ENCODE results near the gene SOCS6. TPM values are rescaled to one million over a fixed set of nuclear protein-coding genes. Genes with fewer than 3 reads are reported as not detected.
"Not testable (repeated sequence)": the region's sequence is repeated elsewhere in the genome, so short reads cannot be mapped to it uniquely, and the experiment has no call there.

SOCS6 gene, protein sequence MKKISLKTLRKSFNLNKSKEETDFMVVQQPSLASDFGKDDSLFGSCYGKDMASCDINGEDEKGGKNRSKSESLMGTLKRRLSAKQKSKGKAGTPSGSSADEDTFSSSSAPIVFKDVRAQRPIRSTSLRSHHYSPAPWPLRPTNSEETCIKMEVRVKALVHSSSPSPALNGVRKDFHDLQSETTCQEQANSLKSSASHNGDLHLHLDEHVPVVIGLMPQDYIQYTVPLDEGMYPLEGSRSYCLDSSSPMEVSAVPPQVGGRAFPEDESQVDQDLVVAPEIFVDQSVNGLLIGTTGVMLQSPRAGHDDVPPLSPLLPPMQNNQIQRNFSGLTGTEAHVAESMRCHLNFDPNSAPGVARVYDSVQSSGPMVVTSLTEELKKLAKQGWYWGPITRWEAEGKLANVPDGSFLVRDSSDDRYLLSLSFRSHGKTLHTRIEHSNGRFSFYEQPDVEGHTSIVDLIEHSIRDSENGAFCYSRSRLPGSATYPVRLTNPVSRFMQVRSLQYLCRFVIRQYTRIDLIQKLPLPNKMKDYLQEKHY
- total RNA-seq = 21.2 TPM

- peak; percentile 69 for ATAC-seq
These were observed at the start of gene SOCS6 for GRCh38 chr18:70288851-70289328. Gene SOCS6 (plus strand): TSS chr18:70289045. CDS start chr18:70324669, 35,624 bp downstream.

GRCh38 chr18:70243131-70243929 is 45.5 kb upstream of the SOCS6 start:
- peak; percentile 93 for ATAC-seq

GRCh38 chr18:70246061-70246466 is 42.8 kb upstream of the SOCS6 start:
- no peak for ATAC-seq

DNA sequence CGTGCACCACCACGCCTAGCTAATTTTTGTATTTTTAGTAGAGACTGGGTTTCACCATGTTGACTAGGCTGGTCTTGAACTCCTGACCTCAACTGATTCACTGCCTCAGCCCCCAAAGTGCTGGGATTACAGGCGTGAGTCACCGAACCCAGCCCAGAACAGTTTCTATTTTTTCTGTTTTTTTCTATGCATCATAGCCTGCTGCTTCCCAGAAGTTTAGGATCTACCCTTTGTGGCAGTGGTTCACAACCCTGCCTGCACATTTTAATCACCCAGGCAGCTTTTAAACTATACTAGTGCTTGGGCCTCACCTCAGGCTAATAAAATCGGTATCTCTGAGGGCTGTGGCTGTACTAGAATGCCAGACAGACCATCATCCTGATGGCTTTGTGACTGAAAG is 39.7 kb upstream of the SOCS6 start:
- ATAC-seq = peak; percentile 69

- not testable (repeated sequence) for ATAC-seq
These were observed 39.0 kb upstream of the SOCS6 start for GRCh38 chr18:70249861-70250260.

GRCh38 chr18:70250781-70251180 is 38.1 kb upstream of the SOCS6 start:
- no peak for ATAC-seq

GRCh38 chr18:70256184-70256583 is 32.7 kb upstream of the SOCS6 start:
- ATAC-seq = no peak

- no peak for ATAC-seq
These were observed 31.9 kb upstream of the SOCS6 start for GRCh38 chr18:70256994-70257393.

DNA sequence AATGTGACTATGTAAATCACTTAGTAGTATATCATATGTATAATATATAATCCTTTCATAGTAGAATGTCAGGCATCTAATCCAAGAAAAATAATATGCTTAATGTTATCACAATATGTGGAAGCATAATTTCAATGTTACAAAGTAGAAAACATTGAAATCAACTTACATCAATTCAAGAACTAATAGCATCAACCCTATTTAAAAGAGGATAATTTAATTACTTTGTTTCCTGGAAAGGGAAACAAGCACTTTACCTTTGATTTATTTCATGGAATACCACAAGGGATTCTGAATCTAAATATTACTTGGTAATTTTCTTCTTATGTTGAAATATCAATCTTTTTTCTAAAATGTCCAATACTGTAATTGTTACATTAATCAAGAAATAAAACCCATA is 30.6 kb upstream of the SOCS6 start:
- no peak for ATAC-seq

DNA sequence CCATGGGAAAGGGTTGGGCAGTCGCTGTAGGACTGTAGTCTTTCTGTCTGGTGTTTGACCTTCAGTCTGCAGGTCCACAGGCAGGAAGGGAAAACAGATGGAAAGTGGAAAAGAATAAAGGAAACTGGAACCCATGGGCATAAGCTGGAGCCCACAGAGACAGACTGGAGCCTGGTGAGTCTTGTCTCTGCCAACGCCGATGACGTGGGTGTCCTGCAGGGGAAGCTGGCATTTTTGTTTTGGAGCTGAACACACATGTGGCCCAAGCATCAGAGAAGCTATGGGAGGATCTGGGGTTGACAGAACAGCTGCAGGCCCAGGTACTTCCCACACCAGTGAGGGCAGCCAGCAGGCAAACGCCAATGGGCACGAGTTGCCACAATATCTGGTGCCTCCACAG is 28.2 kb upstream of the SOCS6 start:
- ATAC-seq = no peak

- no peak for ATAC-seq
These were observed 27.6 kb upstream of the SOCS6 start for GRCh38 chr18:70261141-70261788.

GRCh38 chr18:70263336-70263735 is 25.5 kb upstream of the SOCS6 start:
- no peak for ATAC-seq

GRCh38 chr18:70271742-70272141 is 17.1 kb upstream of the SOCS6 start:
- ATAC-seq = no peak

GRCh38 chr18:70273021-70273420 is 15.8 kb upstream of the SOCS6 start:
- peak; percentile 86 for ATAC-seq

DNA sequence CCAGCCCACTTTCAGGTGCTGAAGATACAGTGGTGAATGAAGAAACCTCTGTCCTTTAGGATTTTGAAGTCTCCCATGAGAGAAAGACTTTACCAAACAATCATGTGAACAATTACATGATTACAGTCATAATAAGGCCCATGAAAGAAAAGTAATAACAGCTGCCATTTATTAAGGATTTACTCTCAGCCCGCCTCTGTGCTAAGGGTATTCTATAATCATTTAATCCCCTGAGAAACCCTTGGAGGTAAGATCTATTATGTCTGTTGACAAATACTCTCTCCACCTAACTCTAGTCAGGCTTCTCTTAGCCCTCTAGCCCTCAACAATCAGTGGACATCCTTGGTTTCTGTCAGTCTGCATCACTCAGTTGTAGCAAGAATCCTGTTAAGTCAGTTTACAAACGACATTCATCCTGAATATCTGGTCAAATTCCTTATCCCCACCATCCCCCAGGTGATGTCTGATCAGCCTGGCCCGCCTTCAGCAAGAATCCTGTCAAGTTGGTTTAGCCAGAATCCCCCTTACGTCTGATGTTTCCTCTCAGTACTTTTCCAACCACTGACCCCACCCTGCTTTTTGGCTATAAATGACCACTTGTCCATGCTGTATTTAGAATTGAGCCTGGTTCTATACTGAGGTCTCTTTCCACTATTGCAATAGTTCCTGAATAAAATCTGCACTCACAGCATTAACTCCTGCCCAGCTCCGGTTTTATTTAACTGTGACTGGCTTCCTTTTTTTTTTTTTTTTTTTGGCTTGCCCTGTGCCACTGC is 12.2 kb upstream of the SOCS6 start:
- peak; percentile 4 for ATAC-seq

GRCh38 chr18:70279470-70279869 is 9.4 kb upstream of the SOCS6 start:
- peak; percentile 51 for ATAC-seq

GRCh38 chr18:70280007-70280925 is 8.6 kb upstream of the SOCS6 start:
- ATAC-seq = peak; percentile 57

DNA sequence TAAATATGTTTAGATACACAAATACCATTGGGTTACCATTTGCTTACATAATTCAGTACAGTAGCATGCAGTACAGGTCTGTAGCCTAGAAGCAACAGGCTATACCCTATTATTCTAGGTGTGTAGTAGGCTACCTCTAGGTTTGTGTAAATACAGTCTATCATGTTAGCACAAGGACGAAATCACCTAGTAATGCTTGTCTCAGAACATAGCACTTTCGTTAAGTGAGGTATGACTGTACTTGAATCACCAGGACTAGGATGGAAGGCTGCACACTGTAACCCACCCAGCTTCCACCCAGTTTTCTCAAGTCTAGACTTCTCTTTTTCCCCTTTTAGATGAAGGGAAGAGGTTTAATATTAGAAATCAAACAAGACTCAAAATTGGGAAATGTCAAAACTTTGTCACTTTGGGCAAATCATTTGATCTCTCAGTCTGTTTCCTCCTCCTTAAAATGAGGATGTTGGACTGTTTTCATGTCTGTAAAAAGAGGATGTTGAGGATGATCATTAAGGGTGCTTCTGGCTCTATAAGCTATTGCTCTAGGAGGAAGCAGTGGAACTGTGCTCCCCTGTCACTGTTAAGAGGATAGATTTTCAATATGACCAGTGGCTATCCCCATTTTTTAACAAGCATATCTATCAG is 3.7 kb upstream of the SOCS6 start:
- ATAC-seq = no peak

GRCh38 chr18:70287731-70288130 is 1.1 kb upstream of the SOCS6 start:
- ATAC-seq = no peak

- ATAC-seq = peak; percentile 6
These were observed 534 bp upstream of the SOCS6 start for GRCh38 chr18:70288171-70288850.
